ENCODE results near the gene CHRNB2. TPM values are rescaled to one million over a fixed set of nuclear protein-coding genes. Genes with fewer than 3 reads are reported as not detected.

The CHRNB2 gene
- total and polyA plus RNA-seq, 2 of the 4 experiments (the other 2 are of a cell fraction): under 0.01 to 0.03 TPM

DNA sequence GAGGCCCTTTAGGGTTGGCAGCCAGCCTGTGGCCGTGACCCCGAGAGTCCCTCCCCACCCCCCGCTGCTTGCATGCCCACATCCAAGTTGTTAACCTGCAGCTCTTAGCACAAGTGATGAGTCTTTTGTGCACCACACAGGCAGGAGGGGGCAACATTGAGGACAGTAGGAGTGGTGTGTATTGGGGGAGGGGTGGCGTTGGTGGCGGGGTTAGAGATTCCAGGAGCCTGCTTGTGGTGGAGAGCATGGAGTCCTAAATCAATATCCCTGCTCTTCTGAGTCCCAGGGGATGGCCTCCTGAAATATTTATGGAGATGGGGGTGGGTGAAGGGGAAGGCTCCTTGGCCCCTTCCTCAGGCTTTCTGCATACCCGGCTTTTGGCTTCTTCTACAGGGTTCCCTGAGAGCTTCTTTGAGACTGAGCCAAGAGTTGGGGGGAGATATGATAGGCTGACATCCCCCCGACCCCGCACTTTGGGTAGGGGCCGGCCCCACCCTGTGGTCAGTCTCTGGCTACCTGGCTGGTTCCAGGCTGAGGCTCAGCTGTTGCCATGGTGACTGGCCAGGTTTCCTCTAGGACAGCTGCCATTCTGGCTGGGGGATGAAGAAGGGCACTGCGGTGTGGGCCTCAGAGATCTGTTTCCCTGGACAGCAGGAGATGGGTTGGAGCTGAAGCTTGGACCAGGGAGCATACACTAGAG, 5.0 kb downstream of the CHRNB2 start:
- Histone ChIP-seq H2BK20ac (ENCODE audit: low read depth, low read length) (no peak overlapping the region), H4K5ac (ENCODE audit: low read depth, low read length) (no peak overlapping the region), H3K27me3 (ENCODE audit: control insufficient read depth, insufficient read depth, low read length) (peaks cover 30% of the 10 kb centered on the region), H3K36me3 (ENCODE audit: control insufficient read depth, insufficient read depth, low read length) (0 out of 2 replicates have a peak, but pooled peaks cover 2% of the 10 kb centered on the region), H3K4me3 (ENCODE audit: insufficient read depth, low read depth, low read length) (no peak overlapping the region), H3K27ac (ENCODE audit: insufficient read depth, low read length) (no peak overlapping the region), H3K4me1 (ENCODE audit: control insufficient read depth, insufficient read depth, low read length) (peaks cover 4% of the 10 kb centered on the region; the same call in 1 of the 2 replicates), H2BK5ac (ENCODE audit: low read depth, low read length, poor library complexity, severe bottlenecking) (no peak overlapping the region), H3K14ac (replicated peaks; ENCODE audit: low read depth, low read length) (no peak overlapping the region), H3K9me1 (ENCODE audit: insufficient read depth, low read length) (peaks cover 4% of the 10 kb centered on the region; the same call in 1 of the 2 replicates), H2BK15ac (ENCODE audit: low read depth, low read length) (no peak overlapping the region), H3K4me2 (ENCODE audit: low read depth, low read length) (no peak overlapping the region), H3K4ac (ENCODE audit: low read depth, low read length) (no peak overlapping the region), H2AFZ (replicated peaks; ENCODE audit: low read length, poor library complexity) (no peak overlapping the region), H2BK120ac (ENCODE audit: low read depth, low read length) (no peak overlapping the region), H4K8ac (ENCODE audit: low read depth in 2 of 2, low read length in 2 of 2) (no peak overlapping the region), H3K23ac (ENCODE audit: low read depth, low read length) (no peak overlapping the region), H2AK9ac (replicated peaks; ENCODE audit: low read depth, low read length, poor library complexity) (no peak overlapping the region), H2AK5ac (ENCODE audit: low read depth, low read length) (no peak overlapping the region), H3K9ac (ENCODE audit: low read depth, low read length) (no peak overlapping the region), H3K56ac (ENCODE audit: extremely low read depth, insufficient read depth, low read length) (no peak overlapping the region), H3K9me3 (ENCODE audit: control insufficient read depth, insufficient read depth, low read length) (no peaks in the 10 kb centered on the region), H3K79me1 (ENCODE audit: low read depth in 1 of 2, low read length in 2 of 2) (no peaks in the 10 kb centered on the region), H4K91ac (ENCODE audit: insufficient read depth, low read depth, low read length) (no peak overlapping the region), H3K18ac (ENCODE audit: low read depth, low read length) (no peak overlapping the region), H4K20me1 (ENCODE audit: insufficient read depth, low read length) (peaks cover 18% of the 10 kb centered on the region)
- ATAC-seq (ENCODE audit: low read depth) (no peak), DNase-seq (no peak)
- TF ChIP-seq, protein P1, sequence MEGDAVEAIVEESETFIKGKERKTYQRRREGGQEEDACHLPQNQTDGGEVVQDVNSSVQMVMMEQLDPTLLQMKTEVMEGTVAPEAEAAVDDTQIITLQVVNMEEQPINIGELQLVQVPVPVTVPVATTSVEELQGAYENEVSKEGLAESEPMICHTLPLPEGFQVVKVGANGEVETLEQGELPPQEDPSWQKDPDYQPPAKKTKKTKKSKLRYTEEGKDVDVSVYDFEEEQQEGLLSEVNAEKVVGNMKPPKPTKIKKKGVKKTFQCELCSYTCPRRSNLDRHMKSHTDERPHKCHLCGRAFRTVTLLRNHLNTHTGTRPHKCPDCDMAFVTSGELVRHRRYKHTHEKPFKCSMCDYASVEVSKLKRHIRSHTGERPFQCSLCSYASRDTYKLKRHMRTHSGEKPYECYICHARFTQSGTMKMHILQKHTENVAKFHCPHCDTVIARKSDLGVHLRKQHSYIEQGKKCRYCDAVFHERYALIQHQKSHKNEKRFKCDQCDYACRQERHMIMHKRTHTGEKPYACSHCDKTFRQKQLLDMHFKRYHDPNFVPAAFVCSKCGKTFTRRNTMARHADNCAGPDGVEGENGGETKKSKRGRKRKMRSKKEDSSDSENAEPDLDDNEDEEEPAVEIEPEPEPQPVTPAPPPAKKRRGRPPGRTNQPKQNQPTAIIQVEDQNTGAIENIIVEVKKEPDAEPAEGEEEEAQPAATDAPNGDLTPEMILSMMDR (conservative IDR thresholded peaks at IDR 0.05; ENCODE audit: low read depth, low read length): no peak
- no peak for TF ChIP-seq MAZ (IDR thresholded peaks at IDR 0.05; ENCODE audit: borderline replicate concordance, low read depth, low read length)
- TF ChIP-seq CEBPB (IDR thresholded peaks at IDR 0.05; ENCODE audit: low read depth, low read length): no peak
- no peak for TF ChIP-seq MXI1 (IDR thresholded peaks at IDR 0.05; ENCODE audit: borderline replicate concordance, low read depth, low read length)
- TF ChIP-seq NFE2L2 (IDR thresholded peaks at IDR 0.05; ENCODE audit: low read depth, low read length): no peak
- no peak for TF ChIP-seq CHD1 (IDR thresholded peaks at IDR 0.05; ENCODE audit: low read depth, low read length)
- TF ChIP-seq RCOR1 (IDR thresholded peaks at IDR 0.05; ENCODE audit: insufficient replicate concordance, low read length): no peak
- no peak for TF ChIP-seq RAD21 (IDR thresholded peaks at IDR 0.05; ENCODE audit: low read length)
- TF ChIP-seq, protein P2, sequence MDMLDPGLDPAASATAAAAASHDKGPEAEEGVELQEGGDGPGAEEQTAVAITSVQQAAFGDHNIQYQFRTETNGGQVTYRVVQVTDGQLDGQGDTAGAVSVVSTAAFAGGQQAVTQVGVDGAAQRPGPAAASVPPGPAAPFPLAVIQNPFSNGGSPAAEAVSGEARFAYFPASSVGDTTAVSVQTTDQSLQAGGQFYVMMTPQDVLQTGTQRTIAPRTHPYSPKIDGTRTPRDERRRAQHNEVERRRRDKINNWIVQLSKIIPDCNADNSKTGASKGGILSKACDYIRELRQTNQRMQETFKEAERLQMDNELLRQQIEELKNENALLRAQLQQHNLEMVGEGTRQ (IDR thresholded peaks at IDR 0.05; ENCODE audit: low read depth, low read length): no peak
- no peak for TF ChIP-seq POLR2A (IDR thresholded peaks at IDR 0.05; ENCODE audit: low read depth, low read length)
- no peak for TF ChIP-seq FOS (IDR thresholded peaks at IDR 0.05; ENCODE audit: low read depth, low read length)
- in situ Hi-C loops (cut with MboI; ENCODE audit: low sequenced_read_pairs): no loop called here
- 60% methylated on average over 3 of the region's 10 CpGs; no CpG with 5 or more reads in 1 of the 2 experiments for WGBS, 2 experiments (ENCODE audit: extremely low coverage in 2 of 2, insufficient read length in 1 of 2)
- POLR2A ChIA-PET (ENCODE audit: unreplicated experiment): no interaction called here
- intact Hi-C loops (cut with micrococcal nuclease): no loop called here
- no TSS peak for BruUV-seq (replicated peaks)
- CTCF ChIA-PET: no interaction called here
- dilution Hi-C loops (cut with HindIII; ENCODE audit: low sequenced_read_pairs, unreplicated experiment): no loop called here
